NCI-H526 (cell line): ENCODE data around the gene SBF2.
"Not testable (repeated sequence)": the region's sequence is repeated elsewhere in the genome, so short reads cannot be mapped to it uniquely, and the experiment has no call there.

ENCODE experiments used
- DNase-seq, 2 experiments: peaks; one replicate each; lab custom pipeline; 2025; lab: John Stamatoyannopoulos, UW

SBF2 gene

GRCh38 chr11:10197091-10197490, 96.9 kb downstream of the SBF2 start:
- no peak for DNase-seq

GRCh38 chr11:10192036-10192435, 102.0 kb downstream of the SBF2 start:
- DNase-seq: no peak

GRCh38 chr11:10181811-10182210, 112.2 kb downstream of the SBF2 start:
- DNase-seq: no peak

GRCh38 chr11:10164621-10165020, 129.4 kb downstream of the SBF2 start:
- no peak for DNase-seq

GRCh38 chr11:10162222-10162621, 131.8 kb downstream of the SBF2 start:
- DNase-seq: no peak

- no peak for DNase-seq
Observed at GRCh38 chr11:10160350-10160749, 133.7 kb downstream of the SBF2 start.

GRCh38 chr11:10158461-10158860, 135.6 kb downstream of the SBF2 start:
- DNase-seq: no peak

GRCh38 chr11:10155793-10156490, 138.1 kb downstream of the SBF2 start:
- DNase-seq: no peak

GRCh38 chr11:10150800-10151199, 143.2 kb downstream of the SBF2 start:
- DNase-seq: no peak

GRCh38 chr11:10149553-10149952, 144.5 kb downstream of the SBF2 start:
- DNase-seq: no peak

GRCh38 chr11:10147195-10147594, 146.8 kb downstream of the SBF2 start:
- DNase-seq: no peak

GRCh38 chr11:10144954-10145353, 149.1 kb downstream of the SBF2 start:
- DNase-seq: no peak

- DNase-seq: no peak
Observed at GRCh38 chr11:10139656-10140055, 154.4 kb downstream of the SBF2 start.

- no peak for DNase-seq
Observed at GRCh38 chr11:10139143-10139542, 154.9 kb downstream of the SBF2 start.

- no peak for DNase-seq
Observed at GRCh38 chr11:10134975-10135481, 159.0 kb downstream of the SBF2 start.

- DNase-seq: not testable (repeated sequence)
Observed at GRCh38 chr11:10134226-10134625, 159.8 kb downstream of the SBF2 start.

- not testable (repeated sequence) for DNase-seq
Observed at GRCh38 chr11:10133251-10133650, 160.8 kb downstream of the SBF2 start.

GRCh38 chr11:10130875-10131274, 163.1 kb downstream of the SBF2 start:
- no peak for DNase-seq

GRCh38 chr11:10129184-10129583, 164.8 kb downstream of the SBF2 start:
- DNase-seq: not testable (repeated sequence)

- no peak for DNase-seq
Observed at GRCh38 chr11:10125522-10126133, 168.4 kb downstream of the SBF2 start.

- DNase-seq: no peak
Observed at GRCh38 chr11:10122326-10123197, 171.5 kb downstream of the SBF2 start.

- no peak for DNase-seq
Observed at GRCh38 chr11:10118865-10119264, 175.2 kb downstream of the SBF2 start.
